AG09309 (cell line): ENCODE results near the gene TNFSF9.
"Not testable (repeated sequence)": the region's sequence is repeated elsewhere in the genome, so short reads cannot be mapped to it uniquely, and the experiment has no call there.

Experiments used
- DNase-seq: peaks from one replicate; pipeline ENCODE4 v3.0.0-alpha.2; 2010; ENCODE audit warnings: low read depth
- H3K4me3 ChIP-seq: 2 replicates; pipeline ENCODE4 v1.5.1; 2011; ENCODE audit warnings: mild to moderate bottlenecking, low read depth, low read length, moderate library complexity; ENCODE audit not compliant: control insufficient read depth
- CTCF ChIP-seq: IDR thresholded peaks from 2 replicates; pipeline ENCODE4 v1.5.1; 2011; ENCODE audit warnings: mild to moderate bottlenecking, low read depth, low read length, inconsistent platforms; ENCODE audit not compliant: insufficient read depth, control insufficient read depth; ENCODE audit errors: missing control alignments

The TNFSF9 gene

GRCh38 chr19:6573350-6573749 is 42.5 kb downstream of the TNFSF9 start:
- no peak for DNase-seq
- no peak for TF ChIP-seq CTCF
- no peak overlapping the region for H3K4me3 ChIP-seq

DNA sequence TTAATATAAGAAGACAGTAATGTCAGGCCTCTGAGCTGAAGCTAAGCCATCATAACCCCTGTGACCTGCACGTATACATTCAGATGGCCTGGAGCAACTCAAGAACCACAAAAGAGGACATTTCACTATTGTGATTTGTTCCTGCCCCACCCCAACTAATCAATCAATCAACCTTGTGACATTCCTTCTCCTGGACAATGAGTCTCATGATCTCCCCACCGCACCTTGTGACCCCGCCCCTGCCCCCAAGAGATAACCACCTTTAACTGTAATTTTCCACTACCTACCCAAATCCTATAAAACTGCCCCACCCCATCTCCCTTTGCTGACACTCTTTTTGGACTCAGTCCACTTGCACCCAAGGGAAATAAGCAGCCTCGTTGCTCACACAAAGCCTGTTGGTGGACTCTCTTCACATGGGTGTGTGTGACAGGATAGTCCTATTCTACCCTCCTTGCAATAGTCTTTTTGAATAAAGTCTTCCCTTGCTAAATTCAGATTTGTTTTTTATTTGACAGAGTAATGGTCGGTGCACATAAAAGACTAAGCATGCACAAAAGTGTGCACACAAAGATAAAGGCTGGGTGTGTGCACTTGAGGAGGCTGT is 46.1 kb downstream of the TNFSF9 start:
- no peak for TF ChIP-seq CTCF
- DNase-seq, result no peak
- no peak overlapping the region for H3K4me3 ChIP-seq

GRCh38 chr19:6577476-6578125 is 46.8 kb downstream of the TNFSF9 start:
- DNase-seq, result no peak
- no peak for TF ChIP-seq CTCF

DNA sequence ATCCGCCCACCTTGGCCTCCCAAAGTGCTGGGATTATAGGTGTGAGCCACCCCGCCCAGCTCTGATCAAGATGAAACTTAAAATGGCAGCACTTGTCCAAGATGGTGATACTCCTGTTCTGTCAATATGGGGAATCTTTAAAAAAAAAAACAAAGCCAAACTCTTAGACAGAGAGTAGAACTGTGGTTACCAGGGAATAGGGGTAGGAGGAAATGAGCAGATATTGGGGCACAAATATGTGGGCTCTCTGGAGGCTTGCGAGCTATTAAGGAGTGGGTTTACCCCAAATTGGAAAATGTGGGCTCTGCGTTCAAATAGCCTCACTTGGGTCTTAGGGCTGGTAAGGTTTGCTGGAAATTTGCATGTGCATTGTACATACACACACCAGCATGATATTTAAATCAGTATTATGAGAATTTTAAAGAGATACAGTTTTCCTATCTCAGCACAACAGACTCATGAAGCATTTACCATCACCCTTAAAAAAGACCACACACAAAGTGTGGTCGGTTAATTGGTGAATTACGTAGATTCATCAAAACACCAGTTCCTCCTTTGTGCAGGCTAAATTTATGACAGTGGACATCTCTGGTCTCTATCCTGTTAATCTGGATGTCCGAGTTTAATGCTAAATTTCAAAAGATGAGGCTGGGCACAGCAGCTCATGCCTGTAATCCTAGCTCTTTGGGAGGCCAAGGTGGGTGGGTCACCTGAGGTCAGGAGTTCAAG is 48.8 kb downstream of the TNFSF9 start:
- DNase-seq, result no peak
- TF ChIP-seq CTCF, result no peak
- H3K4me3 ChIP-seq, result no peak overlapping the region

More at GRCh38 chr19:6577476-6578125, 46.8 kb downstream of the TNFSF9 start:
- H3K4me3 ChIP-seq, result no peak overlapping the region

DNA sequence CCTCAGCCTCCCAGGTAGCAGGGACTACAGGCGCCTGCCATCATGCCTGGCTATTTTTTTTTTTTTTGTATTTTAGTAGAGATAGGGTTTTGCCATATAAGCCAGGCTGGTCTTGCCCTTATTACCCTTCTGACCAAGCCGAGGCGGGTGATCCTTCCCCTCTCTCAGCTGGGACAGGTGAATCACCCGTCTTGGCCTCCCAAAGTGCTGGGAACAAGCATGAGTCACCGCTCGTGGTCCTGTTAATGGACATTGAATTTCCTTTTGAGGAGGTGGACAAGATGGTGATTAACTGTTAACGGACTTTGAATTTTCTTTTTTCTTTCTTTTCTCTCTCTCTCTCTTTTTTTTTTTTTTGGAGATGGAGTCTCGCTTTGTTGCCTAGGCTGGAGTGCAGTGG is 49.5 kb downstream of the TNFSF9 start:
- TF ChIP-seq CTCF, result no peak
- H3K4me3 ChIP-seq, result no peak overlapping the region
- DNase-seq, result no peak

DNA sequence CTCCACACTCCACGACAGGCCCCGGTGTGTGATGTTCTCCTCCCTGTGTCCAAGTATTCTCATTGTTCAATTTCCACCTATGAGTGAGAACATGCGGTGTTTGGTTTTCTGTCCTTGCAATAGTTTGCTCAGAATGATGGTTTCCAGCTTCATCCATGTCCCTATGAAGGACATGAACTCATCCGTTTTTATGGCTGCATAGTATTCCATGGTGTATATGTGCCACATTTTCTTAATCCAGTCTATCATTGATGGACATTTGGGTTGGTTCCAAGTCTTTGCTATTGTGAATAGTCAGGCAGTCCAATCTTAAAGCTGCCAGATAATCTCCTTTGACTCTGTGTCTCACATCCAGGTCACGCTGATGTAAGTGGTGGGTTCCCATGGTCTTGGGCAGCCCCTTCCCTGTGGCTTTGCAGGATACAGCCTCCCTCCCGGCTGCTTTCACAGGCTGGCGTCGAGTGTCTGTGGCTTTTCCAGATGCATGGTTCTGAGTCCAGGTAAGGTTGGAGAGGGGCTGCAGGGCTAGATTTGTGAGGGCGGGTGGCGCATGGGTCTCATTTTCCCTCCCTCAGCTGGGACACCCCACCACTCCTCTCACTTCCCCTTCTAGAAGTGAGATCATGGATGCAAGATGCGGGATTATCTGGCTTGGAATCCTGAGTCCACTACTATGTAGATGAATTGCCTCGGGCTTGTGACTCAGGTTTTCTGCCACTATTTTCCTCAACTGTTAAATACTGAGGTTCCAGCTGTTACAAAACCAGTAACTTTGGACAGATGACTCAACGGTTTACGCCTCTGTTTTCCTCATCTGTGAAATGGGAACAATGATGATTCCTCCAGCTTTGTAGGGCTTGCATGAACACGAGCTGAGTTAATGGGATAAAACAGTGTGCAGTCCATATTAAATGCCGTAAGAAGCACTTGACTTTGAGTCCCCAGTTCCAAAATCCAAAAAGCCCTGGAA is 52.0 kb downstream of the TNFSF9 start:
- H3K4me3 ChIP-seq, DNase-seq: not testable (repeated sequence)
